ENCODE results near the gene PACSIN1.

The PACSIN1 gene

DNA sequence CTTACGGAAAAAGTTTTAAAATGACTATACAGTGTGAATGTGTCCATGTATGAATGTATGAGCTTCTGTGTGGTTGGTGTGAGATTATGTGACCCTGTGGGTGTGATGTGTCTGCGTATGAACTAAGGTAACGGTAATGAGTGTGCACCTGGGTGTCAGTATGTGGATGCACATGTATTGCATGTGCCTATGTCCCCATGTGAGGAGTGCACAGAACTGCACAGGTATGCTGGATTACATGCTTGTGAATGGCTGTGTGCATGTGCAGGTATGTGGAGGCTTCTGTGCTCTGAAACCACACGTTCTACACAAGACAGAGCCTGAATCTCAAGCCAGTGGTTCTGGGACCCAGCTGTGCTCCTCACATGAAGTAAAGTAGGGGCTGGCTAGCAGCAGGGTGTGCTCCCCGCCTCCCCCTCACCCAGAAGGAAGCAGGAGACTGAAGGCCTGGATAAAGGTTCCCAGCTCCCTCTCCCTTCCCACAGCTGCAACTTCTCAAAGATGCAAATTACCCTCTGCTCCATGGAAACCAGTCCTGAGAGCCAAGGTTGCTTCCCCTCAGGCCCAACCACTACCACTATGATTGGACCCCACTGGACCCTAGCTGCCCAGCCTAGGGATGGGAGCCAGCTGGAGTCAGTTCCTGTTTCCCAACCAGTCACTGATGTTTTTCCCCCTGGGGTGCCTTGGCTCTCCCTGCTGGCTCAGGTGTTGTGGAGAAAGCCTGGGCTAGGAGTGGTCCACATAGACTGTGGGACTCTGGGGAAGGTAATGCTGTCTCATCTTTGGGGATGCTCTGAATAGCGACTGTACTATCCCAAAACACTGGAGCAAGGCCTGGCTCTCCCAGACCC lies 115.1 kb downstream of the PACSIN1 start:
- H3K4me3 ChIP-seq (replicated peaks in 1 of 2; ENCODE audit: low read depth in 2 of 2, low read length in 2 of 2), result no peak overlapping the region
- DNase-seq (ENCODE audit: low read depth in 2 of 2), result peak in 1 of 2 donors; percentile 80
- TF ChIP-seq, protein P1, sequence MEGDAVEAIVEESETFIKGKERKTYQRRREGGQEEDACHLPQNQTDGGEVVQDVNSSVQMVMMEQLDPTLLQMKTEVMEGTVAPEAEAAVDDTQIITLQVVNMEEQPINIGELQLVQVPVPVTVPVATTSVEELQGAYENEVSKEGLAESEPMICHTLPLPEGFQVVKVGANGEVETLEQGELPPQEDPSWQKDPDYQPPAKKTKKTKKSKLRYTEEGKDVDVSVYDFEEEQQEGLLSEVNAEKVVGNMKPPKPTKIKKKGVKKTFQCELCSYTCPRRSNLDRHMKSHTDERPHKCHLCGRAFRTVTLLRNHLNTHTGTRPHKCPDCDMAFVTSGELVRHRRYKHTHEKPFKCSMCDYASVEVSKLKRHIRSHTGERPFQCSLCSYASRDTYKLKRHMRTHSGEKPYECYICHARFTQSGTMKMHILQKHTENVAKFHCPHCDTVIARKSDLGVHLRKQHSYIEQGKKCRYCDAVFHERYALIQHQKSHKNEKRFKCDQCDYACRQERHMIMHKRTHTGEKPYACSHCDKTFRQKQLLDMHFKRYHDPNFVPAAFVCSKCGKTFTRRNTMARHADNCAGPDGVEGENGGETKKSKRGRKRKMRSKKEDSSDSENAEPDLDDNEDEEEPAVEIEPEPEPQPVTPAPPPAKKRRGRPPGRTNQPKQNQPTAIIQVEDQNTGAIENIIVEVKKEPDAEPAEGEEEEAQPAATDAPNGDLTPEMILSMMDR (IDR thresholded peaks at IDR 0.05; ENCODE audit: low read depth, low read length), result no peak

DNA sequence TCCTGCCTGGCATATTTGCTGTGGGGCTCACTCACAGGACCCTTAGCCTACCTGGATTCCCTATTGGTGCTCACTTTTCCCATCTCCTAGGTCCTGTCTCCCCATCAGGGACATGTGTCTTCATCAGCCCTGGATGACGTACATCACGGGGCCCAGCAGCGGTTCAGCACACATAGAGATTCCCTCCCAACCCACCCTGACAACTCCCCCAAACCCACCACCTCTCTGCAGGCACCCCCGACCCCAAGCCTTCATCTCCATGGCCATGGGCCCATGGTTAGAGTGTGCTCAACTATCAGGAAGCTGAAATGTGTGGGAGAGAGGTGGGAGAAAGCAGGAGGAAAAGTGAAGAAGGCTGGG lies 115.7 kb downstream of the PACSIN1 start:
- no peak overlapping the region for H3K4me3 ChIP-seq (replicated peaks in 1 of 2; ENCODE audit: low read depth in 2 of 2, low read length in 2 of 2)
- TF ChIP-seq, protein P1 (IDR thresholded peaks at IDR 0.05; ENCODE audit: low read depth, low read length), result no peak
- DNase-seq (ENCODE audit: low read depth in 2 of 2), result no peak

DNA sequence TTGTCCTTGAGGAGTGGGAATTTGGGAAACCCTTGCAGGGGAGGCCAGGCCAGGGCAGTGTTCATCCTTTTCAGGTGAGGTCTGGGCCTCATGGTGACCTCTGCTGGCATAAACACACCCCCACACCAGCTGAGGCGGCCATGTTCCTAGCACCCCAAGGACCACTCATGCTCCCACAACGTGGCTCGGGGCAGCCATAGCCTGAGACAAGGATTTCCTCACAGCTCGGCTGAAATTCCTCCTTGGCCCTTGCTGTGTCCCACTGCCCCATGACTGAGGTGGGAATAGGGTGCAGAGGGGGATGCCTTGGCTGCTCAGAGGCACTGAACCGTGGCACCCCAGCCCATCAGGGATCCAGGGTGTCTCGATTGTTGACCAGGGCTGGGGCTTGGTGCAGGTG lies 117.6 kb downstream of the PACSIN1 start:
- TF ChIP-seq, protein P1 (IDR thresholded peaks at IDR 0.05; ENCODE audit: low read depth, low read length), result peak; percentile 27
- no peak for DNase-seq (ENCODE audit: low read depth in 2 of 2)
- H3K4me3 ChIP-seq (replicated peaks in 1 of 2; ENCODE audit: low read depth in 2 of 2, low read length in 2 of 2), result no peak overlapping the region

DNA sequence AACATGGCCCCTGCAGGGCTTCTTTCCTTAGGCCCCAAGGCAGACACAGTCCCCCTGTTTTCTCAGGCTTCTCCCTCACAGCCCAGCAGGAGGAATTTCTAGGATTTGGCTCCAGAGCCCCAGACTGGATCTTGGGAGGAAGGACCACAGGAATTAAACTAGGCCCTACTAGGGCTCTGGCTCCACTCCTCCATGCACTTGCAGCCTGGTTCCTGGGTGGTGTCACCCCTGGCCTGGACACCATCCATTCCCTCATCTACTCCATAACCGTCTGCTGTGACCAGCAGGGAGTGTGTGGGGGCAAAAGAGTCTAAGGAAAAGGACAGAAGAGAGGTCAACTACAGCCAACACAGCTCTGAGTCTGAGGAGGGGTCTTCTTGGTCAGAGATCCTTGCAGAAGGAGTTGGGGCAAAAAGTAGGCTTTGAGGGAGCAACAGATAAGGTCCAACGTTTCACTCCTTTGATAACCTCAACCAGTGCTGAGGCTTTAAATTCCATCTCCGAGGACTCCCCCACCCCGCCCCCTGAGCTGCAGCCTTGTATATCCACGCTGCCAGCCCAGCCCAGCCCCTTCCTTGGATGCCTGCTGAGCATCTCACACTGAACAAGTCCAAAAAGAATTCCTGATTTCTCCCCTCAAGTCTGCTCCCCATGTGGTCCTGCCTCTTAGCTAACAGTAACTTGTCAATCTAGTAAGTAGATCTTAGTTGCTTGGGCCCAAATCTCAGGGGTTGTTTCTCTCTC lies 118.2 kb downstream of the PACSIN1 start:
- no peak for DNase-seq (ENCODE audit: low read depth in 2 of 2)
- TF ChIP-seq, protein P1 (IDR thresholded peaks at IDR 0.05; ENCODE audit: low read depth, low read length), result no peak
- no peak overlapping the region for H3K4me3 ChIP-seq (replicated peaks in 1 of 2; ENCODE audit: low read depth in 2 of 2, low read length in 2 of 2)

DNA sequence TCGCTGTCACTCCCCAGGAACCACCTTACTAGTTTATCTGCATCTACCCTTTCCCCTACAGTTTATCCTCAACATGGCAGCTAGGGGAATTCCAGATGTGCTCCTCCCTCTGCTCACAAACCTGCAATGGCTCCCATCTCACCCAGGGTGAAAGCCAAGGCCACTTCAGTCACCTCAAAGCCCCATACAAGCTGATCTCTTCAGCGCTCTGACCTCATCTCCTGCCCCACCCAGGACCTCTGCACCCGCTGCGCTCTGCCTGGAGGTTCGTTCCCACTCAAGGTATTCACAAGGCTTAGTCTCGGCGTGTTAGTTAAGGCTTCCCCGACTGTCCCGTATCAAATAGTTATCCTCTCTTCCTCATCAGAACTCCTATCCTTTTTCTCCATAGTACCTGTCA lies 118.8 kb downstream of the PACSIN1 start:
- DNase-seq (ENCODE audit: low read depth in 2 of 2), result no peak
- H3K4me3 ChIP-seq (replicated peaks in 1 of 2; ENCODE audit: low read depth in 2 of 2, low read length in 2 of 2), result no peak overlapping the region
- TF ChIP-seq, protein P1 (IDR thresholded peaks at IDR 0.05; ENCODE audit: low read depth, low read length), result no peak
